HG02610 (cell line): ENCODE results near the gene RIMBP2.

Experiments used
- ATAC-seq: cut with Tn5 transposase; IDR thresholded peaks from one replicate; pipeline ENCODE4 v1.9.1; 2021; ENCODE audit warnings: mild to moderate bottlenecking, moderate library complexity; ENCODE audit not compliant: unreplicated experiment

RIMBP2 gene

DNA sequence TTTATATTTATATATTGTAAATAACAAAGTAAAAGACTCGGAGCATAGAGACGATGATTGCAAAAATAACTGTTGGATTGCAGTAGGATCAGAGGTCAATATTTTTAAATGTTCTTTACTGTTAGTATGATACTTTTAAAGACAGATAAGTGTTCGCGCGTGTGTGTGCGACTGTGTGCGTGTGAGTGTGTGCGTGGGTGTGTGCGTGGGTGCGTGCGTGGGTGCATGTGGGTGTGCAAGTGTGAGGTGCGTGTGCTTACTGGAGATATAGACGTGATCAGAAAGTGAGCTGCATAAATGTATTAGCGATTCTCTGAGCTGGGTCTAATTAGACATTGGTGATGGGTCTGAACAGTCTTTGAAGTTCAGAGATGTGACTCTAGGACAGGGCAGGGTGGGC is 142.9 kb downstream of the RIMBP2 start:
- no peak for ATAC-seq

DNA sequence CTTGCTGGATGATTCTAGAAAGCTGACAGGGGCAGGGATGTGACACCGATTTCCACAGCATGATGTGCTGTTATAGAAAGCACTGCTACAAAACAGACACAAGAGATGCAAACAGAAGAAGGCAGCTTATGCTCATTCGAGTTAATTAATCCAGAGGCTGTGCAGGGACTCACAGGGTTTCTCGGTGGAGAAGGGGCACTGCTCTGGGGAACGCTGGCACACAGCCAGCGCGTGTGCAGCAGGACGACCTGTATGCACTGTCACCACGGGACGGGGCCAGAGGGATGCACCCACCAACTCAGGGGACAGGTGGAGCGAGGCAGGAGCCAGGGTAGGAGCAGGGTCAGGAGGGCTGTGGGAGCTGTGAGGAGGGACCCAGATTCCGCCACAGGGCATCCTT is 143.5 kb downstream of the RIMBP2 start:
- ATAC-seq: no peak

DNA sequence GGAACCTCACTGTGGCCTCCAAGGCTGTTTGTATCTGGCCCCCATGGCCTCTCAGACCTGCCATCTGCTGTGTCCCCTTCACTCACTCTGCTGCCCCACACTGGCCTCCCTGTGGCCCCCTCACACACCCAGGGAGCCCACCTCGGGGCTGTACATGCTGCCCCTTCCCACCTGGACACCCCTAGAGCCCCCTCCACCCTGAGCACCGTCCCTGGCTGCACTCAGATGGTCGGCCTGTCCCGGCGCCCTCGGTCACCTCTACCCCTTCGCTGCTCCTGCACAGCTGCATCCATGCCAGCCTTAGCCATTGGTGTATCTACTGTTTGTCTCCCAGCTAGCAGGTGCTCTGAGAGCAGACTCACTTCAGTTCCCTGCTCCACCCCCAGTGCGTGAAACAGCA is 144.4 kb downstream of the RIMBP2 start:
- no peak for ATAC-seq

DNA sequence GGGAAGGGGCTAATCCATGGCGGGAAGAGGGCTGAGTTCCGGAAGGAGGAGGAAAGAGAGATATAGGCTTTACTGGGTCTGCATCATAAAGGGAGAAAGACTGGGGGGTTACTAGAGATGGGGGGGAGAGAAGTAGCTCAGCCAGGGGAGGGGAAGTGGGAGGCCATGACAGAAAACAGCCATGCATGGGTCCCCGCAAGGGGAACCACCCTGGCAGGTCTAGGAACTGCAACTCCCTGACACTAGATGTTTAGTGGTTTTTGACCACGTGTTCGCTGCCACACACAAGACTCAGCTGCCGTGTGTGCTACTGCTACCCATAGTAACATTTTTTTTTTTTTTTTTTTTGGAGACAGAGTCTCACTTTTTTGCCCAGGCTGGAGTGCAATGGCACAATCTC is 145.0 kb downstream of the RIMBP2 start:
- ATAC-seq: no peak

DNA sequence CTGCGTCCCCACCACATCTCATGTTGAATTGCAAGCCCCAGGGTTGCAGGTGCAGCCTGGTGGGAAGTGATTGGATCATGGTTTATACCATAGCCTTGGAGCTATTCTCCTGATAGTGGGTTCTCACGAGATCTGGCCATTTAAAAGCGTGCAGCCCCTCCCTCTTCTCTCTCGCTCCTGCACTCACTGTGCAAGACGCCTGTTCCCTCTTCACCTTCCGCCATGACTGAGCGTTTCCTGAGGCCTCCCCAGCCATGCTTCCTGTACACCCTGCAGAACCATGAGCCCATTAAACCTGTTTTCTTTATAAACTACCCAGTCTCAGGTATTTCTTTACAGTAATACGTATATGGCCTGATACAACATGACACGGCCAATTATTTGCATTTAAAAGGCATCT is 146.6 kb downstream of the RIMBP2 start:
- ATAC-seq: no peak

DNA sequence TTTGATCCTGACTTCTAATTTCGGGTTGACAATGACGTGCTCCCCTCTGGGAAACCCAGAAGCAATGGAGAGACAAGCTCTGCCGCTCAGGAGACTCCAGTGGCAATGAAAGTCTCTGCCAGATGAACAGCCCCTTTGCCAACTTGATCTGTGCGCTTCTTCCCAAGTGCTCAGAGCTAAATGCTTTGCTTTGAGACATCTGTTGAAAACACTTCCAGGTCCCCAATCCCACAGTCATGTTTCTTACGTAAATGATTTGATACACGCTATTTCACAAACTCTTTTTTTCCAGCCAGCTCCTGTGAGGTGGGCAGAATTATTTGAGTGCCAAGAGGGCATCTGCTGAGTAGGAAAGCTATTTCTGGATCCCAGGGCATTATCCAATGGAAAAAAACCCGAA is 147.6 kb downstream of the RIMBP2 start:
- no peak for ATAC-seq

DNA sequence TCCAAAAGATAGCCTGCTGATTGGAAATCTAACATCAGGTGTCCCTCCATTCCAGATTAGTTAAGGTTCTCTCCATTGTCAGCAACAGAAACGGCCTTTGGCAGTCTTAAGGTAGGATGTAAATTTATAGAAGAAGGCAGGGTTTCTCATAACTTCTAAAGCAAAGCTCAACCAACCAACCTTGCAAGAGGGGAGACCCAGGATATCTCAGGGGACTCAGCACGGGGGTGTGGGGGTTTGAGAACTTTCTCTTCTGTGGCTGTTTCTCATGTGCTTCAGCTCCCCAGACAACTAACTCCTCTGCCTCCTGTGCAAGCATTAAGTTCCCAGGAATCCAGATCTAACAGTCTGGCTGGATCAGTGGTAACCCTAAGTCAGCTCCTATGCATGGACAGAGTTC is 148.1 kb downstream of the RIMBP2 start:
- no peak for ATAC-seq

DNA sequence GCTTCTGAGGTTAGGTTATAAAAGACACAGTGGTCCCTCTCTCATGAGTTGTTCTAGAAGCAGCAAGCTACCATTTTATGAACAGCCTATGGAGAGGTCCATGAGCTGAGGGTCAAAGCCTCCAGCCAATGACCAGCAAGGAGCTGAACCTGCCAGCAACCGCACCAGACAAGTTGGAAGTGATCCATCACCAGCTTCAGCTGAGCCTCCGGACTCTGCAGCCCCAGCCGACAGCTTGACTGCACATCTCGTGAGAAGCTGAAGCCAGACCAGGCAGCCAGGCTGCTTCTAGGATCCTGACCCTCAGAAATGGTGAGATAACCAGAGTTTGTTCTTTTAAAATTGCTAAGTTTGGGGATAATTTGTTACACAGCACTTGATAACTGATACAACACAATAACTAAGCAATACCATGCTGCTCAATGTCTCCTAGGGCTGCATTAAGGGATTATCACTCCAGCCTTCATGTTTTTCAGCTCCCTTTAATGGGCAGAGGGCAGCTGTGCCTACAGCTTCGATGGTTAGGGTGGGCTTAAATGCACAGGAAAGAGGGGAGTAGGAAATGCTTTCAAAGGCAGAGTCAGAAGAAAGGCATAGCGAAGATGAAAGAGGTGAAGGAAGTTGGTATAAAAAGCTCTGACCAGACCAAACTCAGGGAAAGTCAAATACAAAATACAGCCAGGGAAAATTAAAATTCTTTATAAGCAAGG is 149.5 kb downstream of the RIMBP2 start:
- ATAC-seq: no peak

DNA sequence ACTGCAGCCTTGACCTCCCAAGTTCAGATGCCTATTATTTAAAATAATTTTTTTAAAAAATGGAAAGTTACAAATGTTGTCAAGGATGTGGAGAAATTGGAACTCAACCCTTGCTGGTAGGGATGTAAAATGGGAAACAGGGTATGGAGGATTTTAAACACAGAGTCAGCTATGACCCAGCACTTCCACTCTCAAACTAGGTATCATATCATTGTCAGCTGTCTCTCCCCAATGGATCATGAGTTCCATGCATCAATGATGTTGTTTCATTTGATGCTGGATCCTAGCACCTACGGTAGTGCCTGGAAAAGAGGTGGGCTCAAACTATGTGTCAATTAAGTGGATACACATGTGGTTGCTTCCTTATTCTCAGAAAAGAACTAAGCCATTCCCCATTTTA is 150.9 kb downstream of the RIMBP2 start:
- ATAC-seq: no peak

DNA sequence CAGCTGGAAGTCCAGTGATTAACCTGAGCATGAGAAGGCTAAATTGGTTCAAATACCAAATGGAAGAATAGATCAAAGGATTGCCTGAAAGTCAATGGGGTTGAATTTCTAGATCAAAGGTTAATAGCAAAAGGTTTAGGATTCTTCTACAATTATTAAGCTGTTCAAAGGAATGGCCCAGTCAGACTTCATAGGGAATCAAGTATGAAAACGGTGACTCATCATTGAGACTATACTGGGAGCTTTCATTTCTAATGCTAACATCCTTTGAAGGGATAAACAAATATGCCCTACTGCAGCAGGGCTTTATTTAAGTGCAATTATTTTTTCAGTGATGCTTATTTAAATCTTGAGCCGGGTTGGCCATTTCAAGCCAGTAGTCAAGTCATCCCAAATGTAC is 152.8 kb downstream of the RIMBP2 start:
- no peak for ATAC-seq

DNA sequence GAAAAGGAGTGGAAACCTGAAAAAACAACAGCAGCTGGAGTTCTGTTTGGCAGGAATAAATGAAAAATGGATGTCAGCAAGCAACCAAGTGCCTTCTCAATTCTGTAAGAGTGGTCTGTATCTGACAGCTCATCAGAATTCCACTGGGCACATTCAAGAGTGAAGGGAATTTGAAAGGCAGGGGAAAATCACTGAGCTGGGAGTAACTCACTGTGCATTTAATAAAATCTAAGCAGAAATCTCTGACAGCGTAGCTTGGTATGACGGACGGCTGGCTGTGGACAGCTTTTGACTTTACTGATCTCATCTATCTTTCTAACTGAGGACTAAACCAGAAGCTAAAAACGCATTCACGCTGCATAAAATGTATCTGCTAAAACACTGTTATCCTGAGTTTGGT is 153.4 kb downstream of the RIMBP2 start:
- no peak for ATAC-seq

DNA sequence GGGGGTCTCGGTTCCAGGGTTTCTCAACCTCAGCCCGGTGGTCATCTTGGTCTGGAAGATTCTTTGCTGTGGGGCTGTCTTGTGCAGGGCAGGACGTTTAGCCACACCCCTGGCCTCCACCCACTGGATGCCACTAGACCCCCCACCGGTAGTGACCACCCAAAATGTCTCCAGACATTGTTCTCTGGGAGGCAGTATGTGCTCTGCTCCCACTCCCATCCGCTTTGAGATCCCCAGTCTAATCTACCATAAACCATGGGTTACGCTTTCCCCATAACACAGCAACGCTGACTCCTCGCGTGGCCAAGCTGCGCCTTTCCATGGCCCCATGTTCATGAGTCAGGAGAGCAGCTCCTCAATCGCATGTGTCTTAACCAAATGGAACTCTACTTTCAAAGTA is 155.8 kb downstream of the RIMBP2 start:
- no peak for ATAC-seq

DNA sequence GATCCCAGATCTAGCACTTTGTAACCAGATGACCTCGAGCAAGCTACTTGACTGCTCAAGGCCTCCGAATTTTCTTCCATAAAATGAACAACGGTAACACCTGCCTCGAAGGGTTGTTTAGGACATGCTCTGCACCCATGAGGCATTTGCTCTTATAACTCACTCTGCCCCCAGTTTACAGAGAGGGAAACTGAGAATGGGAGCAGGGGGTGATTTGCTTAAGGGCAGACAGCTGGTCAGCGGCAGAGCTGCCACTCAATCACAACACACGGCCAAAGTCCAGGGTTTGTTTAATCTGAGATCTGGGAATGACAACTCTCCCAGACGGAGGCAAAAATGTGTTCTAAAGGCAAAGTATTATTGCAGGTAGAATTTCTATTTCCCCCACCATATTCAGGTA is 156.3 kb downstream of the RIMBP2 start:
- no peak for ATAC-seq

DNA sequence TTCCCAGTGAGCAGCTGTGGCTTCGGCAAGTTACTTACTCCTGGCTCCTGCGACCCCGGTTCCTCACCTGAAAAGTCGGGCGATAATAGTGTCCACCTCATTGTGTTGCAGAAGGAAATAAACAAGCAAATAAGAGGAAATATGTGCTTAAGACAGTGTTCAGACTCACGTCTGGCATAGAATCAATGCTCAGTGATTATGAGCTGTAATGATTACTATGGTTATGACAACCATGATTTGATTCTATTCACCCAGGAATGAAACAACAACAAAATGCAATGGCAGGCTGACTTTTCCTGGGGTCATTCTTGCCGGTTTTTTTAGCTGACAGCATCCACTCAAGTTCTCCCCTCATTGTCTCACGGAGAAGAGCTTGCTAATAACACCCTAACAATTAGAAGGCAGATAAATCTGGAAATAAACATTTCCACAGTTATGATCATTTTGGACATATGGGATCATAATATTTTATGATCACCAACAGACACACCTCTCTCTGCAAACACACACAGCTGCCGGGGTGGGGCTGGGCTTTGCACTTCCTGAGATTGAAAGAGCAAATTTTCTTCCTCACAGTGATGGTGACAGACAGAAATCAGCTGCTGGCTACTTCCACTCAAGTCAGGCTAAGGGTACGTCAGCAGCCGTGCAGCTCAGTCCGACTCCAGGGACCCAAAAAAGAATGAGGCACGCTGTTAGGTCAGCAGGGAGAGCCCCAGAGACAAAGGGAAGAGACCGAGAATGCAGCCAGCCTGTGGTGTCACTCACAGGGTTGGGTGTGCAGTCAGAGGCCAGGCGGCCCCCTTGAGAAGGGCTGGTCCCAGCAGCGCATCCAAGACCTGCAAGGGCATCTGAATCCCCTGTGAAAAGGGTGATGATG is 158.0 kb downstream of the RIMBP2 start:
- ATAC-seq: no peak

DNA sequence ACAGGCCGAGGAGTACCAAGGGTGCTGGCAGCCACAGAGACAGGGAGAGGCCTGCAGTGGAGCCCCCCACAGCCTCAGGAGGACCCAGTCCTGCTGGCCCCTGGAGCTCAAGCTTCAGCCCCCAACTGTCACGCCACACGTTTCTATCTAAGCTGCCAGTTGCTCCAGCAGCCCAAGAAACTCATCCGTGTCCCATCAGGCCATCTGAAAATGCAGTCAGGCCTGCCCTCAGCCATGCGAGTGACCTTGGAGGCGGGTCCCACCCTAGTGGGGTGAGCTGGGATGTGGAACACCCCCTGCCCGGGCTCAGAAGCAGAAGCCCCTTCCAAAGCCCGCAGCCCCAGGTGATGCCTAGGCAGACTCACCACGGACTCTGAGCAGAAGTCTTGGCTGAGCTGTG is 158.9 kb downstream of the RIMBP2 start:
- ATAC-seq: no peak

DNA sequence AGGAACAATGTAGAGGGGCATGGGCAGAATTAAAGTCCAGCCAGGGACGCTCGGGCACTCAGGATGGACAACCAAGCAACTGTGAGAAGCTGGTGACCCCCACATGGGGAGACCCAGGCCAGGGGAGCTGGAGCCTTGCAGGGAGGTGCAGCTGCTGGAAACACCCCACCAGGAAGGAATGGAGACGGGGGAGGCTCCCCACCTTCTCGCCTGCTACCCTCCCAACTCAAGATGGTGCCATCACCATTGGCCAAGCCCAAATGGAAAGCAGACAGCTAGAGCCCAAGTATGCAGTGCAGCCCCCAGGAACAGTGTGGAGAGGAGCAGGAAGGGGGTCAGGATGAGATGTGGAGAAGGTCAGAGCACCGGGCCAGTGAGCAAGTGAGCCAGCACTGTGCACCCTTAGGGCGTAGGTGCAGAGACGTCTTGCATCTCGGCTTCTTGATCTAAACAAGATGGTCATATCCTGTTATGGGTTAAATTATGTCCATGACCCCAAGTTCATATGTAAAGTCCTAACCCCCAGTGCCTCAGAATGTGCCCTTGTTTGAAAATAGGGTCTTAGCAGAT is 159.5 kb downstream of the RIMBP2 start:
- no peak for ATAC-seq

DNA sequence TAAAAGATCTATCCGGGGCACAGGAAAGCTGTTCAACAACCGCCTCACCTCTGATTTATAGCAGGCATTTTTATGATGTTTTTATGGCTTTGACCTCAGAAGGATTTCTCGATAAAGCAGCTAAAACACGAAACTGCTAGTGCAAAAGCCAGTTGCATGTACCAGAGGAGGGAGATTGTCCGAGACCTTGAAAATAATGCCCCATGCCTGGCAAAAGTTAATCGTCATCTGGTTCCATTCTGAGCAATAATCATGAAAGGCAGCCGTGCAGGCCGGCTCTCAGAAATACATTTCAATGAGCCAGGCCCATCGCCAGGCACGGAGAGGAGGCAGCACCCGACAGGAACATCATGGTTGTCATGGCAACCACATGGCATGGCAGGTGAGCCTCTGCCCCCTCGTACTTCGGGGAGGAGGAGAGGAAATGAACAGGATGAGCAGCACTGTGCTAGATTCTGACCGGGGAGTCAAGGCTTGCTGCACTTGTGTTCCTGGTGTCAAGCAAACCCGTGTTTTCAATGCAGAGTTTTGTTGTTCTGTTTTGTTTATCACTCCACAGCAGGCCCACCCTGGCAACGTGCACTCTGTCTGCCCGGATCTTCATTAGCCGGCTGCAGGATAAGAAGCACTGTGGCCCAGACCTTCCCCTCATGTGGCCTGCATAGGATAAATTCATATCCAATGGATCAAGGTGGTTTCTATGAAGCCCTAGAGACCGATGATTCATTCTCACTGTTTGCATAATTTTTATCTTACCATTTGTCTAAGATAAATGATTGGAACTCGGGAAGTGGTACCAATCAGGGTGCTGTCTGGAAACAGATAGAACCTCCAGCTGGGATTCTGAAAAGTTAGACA is 160.2 kb downstream of the RIMBP2 start:
- no peak for ATAC-seq

DNA sequence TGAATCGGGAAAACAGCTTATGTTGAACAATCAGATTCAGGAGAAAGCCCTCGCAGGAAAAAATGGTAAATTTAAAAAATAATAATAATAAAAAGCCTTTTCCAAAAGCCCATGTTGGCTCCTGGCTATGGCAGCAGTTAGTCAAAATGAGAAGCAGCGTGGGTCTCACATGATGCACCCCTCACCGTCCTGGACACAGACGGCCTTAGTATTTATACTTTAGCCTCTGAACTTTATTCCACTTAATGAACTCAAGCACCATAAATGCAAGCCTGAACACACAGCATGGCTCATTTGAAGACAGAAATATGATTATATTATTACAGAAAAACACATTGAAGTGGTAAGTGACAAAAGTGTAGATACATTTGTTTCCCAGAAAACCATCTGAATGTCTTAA is 160.9 kb downstream of the RIMBP2 start:
- no peak for ATAC-seq

DNA sequence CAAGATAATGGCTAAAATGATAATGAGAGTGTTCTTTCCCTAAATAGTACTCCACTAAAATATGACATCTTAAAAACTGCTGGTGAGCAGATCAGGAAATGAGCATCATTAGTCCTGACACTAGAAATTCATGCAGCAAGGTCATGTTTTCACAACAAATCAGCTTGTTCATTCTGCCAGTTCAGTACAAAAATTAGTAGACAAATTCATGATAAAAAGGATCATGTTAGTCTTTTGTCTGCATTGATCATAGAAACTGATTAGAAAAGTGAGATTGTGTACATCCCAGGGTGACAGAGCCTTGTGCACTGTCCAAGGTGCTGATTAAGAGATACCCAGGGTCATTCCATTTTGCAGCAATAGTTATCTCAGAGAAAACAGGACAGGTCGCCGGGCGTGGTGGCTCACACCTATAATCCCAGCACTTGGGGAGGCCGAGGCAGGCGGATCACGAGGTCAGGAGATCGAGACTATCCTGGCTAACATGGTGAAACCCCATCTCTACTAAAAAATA is 163.6 kb downstream of the RIMBP2 start:
- ATAC-seq: no peak

DNA sequence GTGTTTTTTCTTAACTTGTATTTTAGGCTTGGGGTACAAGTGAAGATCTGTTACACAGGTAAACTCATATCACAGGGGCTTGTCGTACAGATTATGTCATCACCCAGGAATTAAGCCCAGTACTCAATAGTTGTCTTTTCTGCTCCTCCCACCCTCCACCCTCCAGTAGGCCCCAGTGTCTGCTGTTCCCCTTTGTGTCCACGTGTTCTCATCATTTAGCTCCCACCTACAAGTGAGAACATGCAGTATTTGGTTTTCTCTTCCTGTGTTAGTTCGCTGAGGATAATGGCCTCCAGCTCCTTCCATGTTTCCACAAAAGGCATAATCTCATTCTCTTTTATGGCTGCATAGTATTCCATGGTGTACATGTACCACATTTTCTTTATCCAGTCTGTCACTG is 166.7 kb downstream of the RIMBP2 start:
- no peak for ATAC-seq
